Breast epithelium (tissue), 3 donors: ENCODE results near the gene NRXN3.

Experiments used
- CTCF ChIP-seq, 3 donors: fragments of 450-650 bp; IDR thresholded peaks; one replicate each; pipeline ENCODE4 v1.5.1; 2016 to 2017; ENCODE audit warnings: antibody characterized with exemption in 3 of 3, mild to moderate bottlenecking in 3 of 3, moderate library complexity in 3 of 3
- POLR2A ChIP-seq: fragments of 450-650 bp; IDR thresholded peaks from one replicate; pipeline ENCODE4 v1.6.1; 2016; ENCODE audit warnings: antibody characterized with exemption, mild to moderate bottlenecking, moderate library complexity
- POLR2AphosphoS5 ChIP-seq, 3 donors: sonication (generic); formaldehyde crosslinking; IDR thresholded peaks; one replicate each; pipeline ENCODE4 v1.6.1; 2017; ENCODE audit warnings: antibody characterized with exemption in 3 of 3

GRCh38 chr14:79179985-79180384 lies 1009.8 kb downstream of the NRXN3 start:
- TF ChIP-seq CTCF (IDR thresholded peaks at IDR 0.05): no peak
- no peak for TF ChIP-seq POLR2A
- no peak for TF ChIP-seq POLR2AphosphoS5 (IDR thresholded peaks at IDR 0.05)
